SKM-1 (cell line): ENCODE data around the gene MAN2A2.

Source experiments
- DNase-seq: peaks from one replicate; lab custom pipeline; 2025; ENCODE audit not compliant: unreplicated experiment; lab: John Stamatoyannopoulos, UW

Gene MAN2A2

DNA sequence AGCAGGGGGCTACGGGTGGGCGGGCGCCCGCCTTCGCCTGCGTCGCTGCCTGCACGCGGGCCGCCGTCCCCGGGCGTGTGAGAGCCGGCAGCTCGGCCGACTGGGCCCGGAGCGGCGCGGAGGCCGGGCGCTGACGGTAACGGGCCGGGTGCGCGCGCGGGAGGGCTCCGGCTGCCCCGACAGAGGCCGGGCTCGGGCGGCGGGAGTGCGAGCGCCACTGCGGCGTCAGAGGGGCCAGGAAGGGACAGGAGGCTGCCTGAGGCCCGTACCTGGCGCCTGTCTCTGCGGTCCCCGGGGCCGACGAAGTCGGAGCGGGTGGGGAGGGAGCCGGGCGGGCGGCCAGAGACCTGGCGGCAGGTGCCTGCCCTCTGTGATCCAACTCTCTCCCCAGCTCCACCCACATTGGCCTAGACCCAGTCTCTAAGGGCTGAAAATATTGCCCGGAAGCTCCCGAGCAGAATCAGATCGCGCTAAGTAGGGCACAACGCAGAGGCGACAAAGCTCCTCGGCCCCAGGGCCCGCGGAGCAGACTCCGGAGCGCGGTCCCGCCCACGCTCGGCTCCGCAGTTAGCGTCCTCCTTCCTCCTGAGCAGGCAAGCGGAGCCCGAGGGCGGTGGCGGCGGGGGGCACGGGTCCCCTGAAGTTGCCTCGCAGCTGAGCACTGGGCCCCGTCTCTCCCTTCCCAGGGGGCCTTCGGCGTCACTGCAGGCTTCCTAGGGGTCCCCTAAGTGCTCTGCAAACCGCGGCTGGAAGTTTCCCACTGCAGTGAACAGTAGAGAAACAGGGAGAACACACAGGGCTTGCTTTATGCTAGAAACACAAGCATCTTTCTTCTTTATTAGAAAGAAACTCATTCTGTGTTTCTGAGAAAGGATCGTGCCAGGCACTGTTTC, at the start of gene MAN2A2:
Gene MAN2A2, plus strand, starts transcription at position 463 of the 893 bp plus-strand sequence. CDS start 906 bp downstream, outside the sequence.
- no peak for DNase-seq

DNA sequence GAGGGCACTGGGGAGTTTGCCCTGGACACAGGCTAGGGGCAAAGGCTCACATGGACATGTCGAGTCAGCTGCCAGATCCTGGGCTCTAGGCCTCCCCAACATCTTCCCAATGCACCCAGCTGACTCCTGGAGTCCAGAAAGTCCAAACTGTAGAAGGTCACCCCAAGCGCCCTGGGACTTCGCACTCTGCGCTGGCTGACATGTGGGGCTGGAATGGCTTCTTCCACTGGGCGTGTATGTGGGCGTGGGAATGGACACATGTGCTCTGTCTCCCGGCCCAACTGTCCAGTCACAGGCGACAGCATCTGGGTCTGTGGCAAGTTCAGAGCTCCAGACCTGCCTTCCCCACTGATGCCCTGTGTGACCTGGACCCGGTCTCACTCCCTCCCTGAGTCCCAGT, 48.0 kb upstream of the MAN2A2 start:
- DNase-seq = no peak

DNA sequence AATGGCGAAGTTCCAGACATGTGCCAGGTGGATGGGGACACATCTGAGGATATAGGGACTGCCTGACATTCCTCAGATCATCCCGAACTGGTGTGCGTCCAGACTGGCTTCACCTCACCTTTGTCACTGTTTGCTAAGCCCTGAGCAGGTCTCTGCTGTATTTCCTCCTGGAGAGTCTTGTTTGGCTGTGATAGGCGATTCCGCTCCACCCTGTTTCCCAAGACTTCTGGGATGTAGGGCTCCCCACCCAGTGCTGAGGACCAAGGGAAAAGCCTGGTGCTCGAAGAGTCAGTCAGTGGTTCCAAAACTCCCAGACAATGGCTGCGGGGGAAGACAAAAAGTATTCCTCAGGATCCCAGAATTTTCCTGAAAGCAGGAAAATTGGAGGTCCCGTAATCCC, 45.8 kb upstream of the MAN2A2 start:
- DNase-seq = no peak

DNA sequence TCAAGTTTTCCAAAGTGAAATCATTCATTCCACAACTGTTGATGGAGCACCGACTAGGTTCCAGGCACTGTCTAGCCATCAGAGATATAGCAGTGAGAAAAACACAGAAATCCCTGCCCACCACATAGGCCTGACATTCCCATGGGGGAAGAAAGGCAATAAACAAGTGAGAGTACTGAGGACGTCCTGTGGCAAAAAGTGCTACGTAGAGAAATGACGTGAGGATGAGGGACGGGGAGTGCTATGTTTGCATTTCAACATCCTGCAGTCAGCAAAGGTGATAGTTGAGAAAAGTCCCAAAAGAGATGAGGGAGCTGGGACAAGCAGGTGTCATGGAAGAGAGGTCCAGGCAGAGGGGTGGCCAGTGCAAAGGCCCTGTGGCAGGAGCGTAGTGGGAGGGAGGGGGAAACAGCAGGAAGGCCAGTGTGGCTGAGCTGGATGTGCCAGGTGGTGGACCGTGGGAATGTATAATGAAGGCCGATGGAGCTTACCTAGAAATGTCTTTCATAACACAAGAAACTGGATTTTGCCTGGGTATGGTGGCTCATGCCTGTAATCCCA, 45.1 kb upstream of the MAN2A2 start:
- no peak for DNase-seq

DNA sequence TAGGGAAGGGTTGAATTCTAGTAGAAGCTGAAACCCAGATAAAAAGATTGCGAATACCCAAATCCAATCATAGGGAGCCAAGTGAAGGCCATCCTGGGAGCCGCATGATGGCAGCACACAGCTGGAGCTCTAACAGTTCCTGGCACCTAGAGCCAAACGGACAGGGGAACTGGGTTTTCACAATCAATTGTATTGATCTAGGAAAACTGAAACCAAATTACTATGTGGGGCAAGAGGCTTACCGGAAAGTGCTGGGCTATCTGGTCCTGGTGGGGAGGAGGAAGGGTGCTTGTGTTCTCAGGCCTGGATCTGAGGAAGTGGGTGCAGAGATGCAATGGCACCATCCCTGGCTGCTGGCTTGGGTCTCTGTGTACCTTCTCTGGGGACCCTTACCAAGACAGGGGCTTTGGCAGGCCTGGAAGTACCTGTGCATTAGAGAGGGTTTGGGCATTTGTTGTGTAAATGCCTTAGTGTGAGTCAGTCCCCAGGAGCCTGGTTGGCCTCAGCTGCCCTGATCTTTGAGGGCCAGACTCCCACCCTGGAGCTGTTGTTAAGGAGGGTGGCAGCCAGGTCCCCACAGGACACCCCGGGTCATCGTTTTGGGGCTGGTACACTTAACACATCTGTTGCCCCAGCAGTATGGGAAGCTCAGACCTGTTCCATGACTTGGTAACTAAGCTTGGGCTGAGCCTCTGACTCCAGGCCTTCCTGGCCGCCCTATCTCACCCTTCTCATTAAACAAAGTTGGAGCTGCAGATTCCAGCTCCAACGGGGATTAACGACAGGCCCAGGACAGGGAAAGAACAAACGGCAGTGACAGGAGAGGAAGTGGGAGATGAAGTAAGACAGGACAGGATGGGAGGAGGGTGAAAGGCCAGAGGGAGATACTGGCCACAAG, 43.6 kb upstream of the MAN2A2 start:
- DNase-seq = no peak

DNA sequence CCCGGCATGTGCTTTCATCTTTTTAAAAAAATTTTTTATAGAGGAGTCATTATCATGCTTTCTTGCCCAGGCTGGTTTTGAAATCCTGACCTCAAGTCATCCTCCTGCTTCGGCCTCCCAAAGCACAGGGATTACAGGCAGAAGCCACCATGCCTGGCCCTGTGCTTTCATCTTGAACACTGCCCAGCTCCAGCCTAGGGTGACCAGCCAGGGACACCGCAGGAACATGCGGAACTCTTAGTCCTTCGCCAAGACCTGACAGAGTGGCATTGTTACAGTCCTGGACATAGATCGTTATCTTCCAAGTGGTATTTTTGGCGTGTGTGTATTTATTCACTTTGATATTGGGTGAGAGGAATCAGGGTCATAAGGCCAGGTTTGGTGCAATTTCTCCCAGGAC, 42.7 kb upstream of the MAN2A2 start:
- DNase-seq = no peak

DNA sequence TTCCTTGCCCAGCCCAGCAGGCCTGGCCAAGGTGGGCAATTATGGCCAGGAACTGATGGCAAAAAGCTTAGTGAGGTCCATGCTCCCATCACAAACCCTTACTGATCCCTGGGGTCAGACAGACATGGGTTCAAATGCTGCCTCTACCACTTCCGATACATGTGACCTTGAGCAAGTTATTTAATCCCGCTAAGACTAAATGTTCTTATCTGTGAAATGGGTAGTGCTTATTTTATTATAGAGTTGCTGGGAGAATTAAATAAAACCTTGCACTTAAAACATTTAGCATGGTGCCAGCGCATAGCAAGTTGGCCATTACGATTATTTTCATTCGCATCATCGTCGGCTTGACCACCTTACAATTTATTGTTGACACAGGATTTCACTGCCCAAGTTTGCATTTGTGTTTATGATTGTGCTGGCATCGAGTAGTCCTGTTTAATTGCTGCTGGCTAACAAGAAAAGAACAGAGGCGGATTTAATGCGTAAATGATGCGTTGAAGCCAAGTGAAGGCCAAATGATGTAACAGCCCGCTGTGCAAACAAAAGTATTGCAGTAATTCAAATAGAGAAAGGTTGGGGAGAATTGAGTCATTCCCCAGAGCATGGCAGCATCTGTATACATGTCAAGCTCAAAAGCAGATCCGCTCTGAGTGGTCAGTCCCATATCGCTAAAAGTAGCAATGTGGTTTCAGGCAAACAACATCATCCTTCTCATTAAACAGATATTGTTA, 42.0 kb upstream of the MAN2A2 start:
- no peak for DNase-seq

DNA sequence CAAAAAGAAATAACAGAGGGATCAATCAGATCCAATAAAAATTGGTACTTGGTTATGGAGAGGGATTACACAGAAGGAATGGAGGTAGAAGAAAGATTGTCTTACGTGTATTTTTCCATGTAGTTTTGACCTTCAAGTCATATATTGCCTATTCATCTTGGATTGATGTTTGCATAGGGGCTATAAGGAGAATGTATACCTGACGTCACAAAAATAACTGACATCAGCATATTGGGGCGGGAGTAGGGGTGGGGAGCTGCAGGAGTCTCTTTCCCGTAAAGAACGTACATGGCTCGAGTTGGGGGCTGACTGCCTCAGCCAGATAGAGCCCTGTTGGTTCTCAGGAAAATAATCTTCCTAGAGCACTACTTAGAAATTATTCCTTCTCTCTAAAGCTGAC, 40.6 kb upstream of the MAN2A2 start:
- DNase-seq = no peak

DNA sequence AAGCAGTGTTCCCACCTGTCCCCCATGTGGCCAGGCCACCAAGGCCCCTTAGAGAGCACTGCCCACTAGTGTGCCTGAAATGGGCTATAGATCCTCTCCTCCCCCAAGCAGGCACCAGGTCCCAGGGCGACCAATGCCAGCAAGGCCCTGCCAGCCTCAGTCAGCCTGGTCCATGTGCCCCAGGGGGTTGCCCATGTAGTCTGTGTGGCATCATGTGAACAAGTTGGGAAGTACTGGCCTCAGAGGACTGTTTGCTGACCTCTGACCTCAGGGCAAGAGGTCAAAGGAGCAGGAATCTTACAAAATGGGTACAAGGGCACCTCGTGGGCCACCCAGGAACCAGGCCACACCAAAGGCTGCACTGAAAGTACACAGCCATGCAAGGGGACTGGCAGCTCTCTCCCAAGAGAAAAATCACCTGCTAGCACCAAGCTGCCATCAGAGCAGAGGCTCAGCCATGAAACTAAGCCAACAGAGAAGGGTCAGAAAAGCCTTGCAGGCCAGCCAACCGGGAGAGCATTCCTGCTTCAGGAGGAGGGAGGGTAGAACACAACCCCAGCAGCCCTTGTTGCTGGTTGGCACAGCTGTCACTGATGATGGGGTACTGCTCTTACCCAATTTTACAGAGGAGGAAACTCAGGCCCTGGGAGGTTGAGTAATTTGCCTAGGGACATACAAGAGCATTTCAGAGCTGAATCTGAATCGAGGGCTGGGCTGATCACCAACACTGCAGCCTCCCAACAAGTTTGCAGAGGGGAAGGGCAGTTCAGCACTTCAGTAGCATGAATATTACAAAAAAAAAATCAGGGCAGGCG, 39.9 kb upstream of the MAN2A2 start:
- DNase-seq = peak; percentile 50

DNA sequence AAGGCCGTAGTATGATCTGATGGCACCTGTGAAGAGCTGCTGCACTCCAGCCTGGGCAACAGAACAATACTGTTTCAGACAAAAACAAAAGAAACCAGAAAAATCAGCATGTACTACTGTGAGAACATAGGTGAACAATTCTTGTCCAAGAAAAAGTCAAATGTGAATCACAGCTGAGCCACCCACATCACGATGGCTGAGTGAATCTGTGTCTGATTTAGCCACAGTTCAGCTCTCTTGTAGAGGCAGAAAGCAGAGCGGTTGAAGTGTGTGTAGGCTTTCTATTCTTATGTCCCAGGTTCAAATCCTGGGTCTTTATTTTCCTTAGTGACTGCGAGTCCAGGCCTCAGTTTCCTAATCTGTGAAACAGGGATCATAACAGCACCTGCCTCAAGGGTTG, 39.1 kb upstream of the MAN2A2 start:
- DNase-seq = no peak

DNA sequence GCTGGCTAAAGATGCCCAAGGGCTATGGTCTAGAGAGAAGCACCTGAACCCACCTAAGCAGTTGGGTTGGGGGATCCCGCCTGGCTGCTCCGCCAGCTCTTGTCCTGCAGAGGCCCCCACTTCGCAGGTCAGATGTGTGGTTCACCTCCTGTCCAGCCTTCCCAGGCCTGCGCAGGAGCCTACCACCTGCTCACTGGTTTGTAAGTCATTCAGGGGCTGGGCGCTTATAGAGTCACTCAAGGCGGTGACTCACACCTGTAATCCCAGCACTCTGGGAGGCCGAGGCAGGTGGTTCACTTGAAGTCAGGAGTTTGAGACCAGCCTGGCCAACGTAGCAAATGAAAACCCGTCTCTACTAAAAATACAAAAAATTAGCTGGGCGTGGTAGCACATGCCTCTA, 38.6 kb upstream of the MAN2A2 start:
- DNase-seq = no peak

DNA sequence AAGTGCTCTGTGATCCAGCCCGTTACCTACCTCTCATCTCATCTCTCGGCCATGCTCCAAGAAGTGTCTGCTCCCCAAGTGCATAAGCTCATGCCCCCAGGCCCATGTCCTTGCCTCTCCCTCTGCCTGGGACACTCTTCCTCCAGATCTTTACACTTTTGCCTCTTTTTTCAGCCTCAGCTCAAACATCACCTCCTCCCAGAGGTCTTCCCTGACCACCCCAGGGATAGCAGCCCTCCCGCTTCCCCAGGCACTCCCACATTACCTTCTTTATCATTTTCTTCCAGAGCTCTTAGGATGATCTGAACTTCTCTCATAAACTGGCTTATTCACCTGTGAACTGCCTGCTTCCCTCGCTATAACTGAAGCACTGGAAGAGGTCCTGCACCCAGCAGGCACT, 37.4 kb upstream of the MAN2A2 start:
- DNase-seq = no peak

DNA sequence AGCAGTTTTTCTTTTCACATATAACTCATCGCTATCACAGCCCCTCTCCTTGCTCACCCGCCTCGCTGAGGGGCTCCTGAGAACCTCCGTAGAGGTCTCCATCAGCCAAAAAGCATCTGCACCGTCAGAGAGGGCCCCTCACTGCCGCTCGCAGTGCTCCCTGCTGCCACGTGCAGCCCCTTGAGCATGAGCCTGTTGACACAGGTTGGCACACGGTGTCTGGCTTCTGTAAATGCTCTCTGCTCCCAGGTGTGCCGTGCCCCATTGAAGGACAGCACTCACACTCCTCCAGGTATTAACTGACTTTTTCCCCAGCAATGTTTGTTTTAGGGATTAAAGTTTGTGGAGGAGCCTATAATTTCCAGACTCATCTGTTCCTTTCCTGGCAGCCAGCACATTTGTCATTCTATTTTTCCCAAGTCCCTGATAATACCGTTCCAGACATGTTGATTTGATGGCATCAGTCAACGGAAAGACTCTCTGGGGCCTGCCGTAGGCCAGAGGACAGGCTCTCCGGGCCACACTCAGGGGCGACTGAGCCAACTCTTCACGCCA, 36.9 kb upstream of the MAN2A2 start:
- no peak for DNase-seq

DNA sequence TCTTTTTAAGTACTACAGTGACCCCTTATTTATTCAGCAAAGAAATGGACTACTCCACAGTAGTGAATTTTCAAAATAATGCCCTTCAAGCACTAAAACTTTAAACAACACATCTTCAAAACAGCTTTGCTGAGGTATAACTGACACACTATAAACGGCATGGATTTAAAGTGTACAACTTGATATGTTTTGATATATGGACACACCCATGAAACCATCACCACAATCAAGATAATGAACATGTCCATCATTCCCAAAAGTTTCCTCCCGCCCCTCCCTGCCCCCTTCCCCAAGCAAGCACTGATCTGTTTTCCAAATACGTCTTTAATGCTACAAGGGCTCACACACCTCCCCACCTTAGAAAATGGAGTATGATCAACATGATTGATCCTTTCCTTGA, 36.3 kb upstream of the MAN2A2 start:
- DNase-seq = no peak

DNA sequence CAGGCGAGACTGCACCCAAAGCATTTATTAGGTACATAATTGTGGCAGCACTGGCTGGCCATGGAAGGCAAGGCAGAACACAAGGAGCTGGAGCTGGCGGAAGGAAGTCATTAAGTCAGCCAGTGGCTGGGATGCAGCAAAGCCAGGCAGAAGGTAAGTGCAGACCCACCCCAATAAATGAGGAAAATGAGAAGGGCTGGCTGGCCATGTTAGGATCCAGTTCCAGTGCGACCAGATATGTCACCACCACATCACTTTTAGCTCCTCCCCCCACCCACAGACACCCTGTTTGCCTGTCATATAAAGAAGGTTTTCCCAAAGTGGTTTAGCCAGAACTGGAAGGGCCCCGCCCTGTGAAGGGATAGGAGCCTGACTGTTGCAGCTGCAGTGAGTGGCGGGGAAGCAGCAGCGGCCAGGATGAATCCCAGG, 34.8 kb upstream of the MAN2A2 start, which contains the start of gene FURIN:
Gene FURIN, plus strand, starts transcription at position 328 of the 429 bp plus-strand sequence. CDS start 7,153 bp downstream, outside the sequence.
- no peak for DNase-seq

DNA sequence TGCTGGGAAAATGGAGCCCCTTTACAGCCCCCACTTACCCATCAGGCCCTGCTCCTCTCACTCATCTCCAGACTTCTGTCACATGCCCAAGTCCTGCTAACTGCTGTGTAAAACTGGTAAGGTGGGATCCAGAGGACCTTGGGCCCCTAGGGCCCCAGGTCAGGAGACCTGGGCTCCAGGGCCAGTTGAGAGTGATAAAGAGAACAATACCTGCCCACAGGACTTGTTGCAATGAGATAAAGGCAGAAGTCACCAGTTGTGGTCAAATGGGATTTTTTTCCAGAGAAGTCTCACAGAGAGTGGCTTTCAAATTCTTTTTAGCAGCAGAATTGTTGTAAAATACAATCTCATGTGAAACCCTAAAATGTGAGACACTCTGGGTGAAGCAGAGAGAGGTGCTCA, 34.0 kb upstream of the MAN2A2 start:
- no peak for DNase-seq

DNA sequence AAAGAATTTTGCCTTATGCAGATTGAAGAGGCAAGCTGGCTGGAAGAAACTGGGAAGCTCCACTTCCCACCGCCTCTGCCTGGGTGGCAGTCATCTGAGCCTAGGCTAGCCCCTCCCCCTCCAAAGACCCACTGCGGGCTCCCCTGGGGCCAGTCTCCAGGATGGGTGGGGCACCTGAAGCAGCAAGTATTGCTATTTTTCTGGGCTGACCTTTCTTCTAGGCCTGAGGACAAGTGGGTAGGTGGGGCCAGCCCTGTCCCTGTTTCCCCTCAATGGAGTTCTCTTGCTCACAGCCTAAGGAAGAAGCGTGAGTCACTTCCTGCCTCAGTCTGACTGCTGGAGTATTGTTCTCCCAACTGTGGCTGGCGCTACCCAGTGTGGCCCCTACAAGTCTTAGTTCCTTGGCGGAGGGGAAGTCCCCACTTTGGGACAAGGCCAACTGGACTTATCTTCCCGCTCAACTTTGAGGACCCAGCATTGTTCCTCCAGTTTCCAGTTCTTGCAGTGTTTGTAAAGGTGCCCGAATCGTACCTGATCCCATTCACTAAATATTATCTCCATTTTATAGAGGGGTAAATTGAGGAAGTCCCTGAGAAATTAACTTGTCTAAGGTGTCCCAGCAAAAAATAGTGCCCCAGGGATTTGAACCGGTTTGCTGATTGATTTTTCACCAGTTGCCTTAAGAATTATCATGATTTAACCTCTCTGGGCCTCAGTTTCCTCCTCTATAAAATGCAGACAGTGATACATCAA, 33.3 kb upstream of the MAN2A2 start:
- peak; percentile 86 for DNase-seq

DNA sequence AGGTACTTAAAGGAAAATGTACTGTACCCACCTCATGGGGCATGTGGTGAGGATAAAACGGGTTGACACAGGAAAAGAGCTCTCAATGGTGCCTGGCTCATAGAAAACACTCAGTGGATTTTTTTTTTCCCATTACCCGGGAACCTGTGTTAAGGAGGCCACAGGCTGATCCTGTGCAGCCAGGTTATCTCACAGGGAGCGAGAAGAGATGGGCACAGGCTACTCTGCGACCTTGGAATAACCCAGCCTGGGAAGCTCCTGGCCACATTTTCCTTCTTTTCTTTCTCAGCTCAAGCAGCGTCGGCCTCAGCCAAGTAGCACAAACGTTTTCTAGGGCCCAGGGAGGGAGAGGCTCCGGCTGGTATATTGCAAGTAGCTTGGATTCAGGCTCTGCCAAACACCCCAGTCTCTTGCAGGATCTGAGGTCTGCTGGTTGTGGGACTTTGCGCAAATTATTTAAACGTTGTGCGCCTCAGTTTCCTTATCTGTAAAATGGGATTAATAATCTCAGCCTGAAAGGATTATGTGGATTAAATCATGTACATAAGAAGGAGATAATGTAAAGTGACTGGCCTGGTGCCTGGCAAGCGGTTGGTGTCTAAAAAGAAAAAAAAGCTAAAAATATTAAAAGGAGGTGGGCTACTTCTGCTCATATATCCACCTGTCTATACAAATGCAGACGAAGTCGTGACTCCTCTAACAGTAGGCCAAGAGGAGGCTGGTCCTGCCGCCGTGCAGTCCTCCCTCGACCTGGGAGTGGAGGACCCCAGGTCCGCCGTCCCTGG, 32.6 kb upstream of the MAN2A2 start:
- no peak for DNase-seq
